Measurements from ENCODE around the gene KIF15. TPM values are rescaled to one million over a fixed set of nuclear protein-coding genes. Genes with fewer than 3 reads are reported as not detected.
A peak's percentile ranks its signal among the peaks of the same experiment; 100 is the strongest.

Gene KIF15
- total RNA-seq, 2 experiments from 2014 or later, result 38.1 to 41.9 TPM

- Mint-ChIP-seq H3K27me3 (no peaks in the 10 kb centered on the region), H3K36me3 (ENCODE audit: low read depth) (peaks cover 67% of the 10 kb centered on the region), H3K27ac (peak within 1 kb of the TSS; percentile 85), H3K9me3 (peaks cover 66% of the 10 kb centered on the region), H3K4me3 (peak within 1 kb of the TSS; percentile 91), H3K4me1 (ENCODE audit: low read depth) (peaks cover 16% of the 10 kb centered on the region)
- TF ChIP-seq CTCF (IDR thresholded peaks at IDR 0.05), result no peak
- intact Hi-C loops (cut with micrococcal nuclease), result loop anchor here (1.0 kb wide), 1 partner anchor 17 kb away; the partner anchor contains the start of gene ZNF502
- ChIA-PET CTCF (interaction anchor here (1.0 to 1.2 kb wide), 2 partner anchors 18 to 104 kb away, joined by 3 to 9 read pairs; partner anchors contain the start of gene ZNF502), POLR2A (interaction anchor here (0.6 to 1.6 kb wide), 7 partner anchors 10 to 44 kb away, joined by 3 to 8 read pairs (median 4); partner anchors contain the start of genes KIAA1143, KIF15 and ZNF502)
- ATAC-seq (peak; percentile 99), DNase-seq (peak; percentile 96)
Measured at GRCh38 chr3:44729384-44729910, 32.1 kb upstream of the KIF15 start, which contains the start of gene ZNF501. TSS of gene ZNF501 (plus strand) at chr3:44729635. CDS start at chr3:44734422, 4,787 bp downstream.

GRCh38 chr3:44734646-44735168 is 26.9 kb upstream of the KIF15 start:
- Mint-ChIP-seq H3K27me3 (no peaks in the 10 kb centered on the region), H3K36me3 (ENCODE audit: low read depth) (peaks cover 65% of the 10 kb centered on the region), H3K9me3 (peaks cover 70% of the 10 kb centered on the region), H3K4me1 (ENCODE audit: low read depth) (peaks cover 9% of the 10 kb centered on the region), H3K27ac (no peak overlapping the region), H3K4me3 (no peak overlapping the region)
- POLR2A ChIA-PET, result no interaction called here
- no peak for DNase-seq
- no peak for TF ChIP-seq CTCF (IDR thresholded peaks at IDR 0.05)
- CTCF ChIA-PET, result no interaction called here
- intact Hi-C loops (cut with micrococcal nuclease), result no loop called here
- no peak for ATAC-seq

GRCh38 chr3:44761101-44761423 is 532 bp upstream of the KIF15 start:
- intact Hi-C loops (cut with micrococcal nuclease), result no loop called here
- H3K36me3 Mint-ChIP-seq (ENCODE audit: low read depth), result peaks cover 72% of the 10 kb centered on the region
- H3K4me1 Mint-ChIP-seq (ENCODE audit: low read depth), result peaks cover 27% of the 10 kb centered on the region
- no peaks in the 10 kb centered on the region for H3K27me3 Mint-ChIP-seq
- H3K27ac Mint-ChIP-seq, result peak overlapping the region; percentile 92
- ATAC-seq, result no peak
- CTCF ChIA-PET, result interaction anchor here (1.0 to 2.5 kb wide), 3 partner anchors 11 to 153 kb away, joined by 3 to 9 read pairs (median 7); no protein-coding TSS in a partner anchor
- no peak for DNase-seq
- H3K9me3 Mint-ChIP-seq, result peaks cover 21% of the 10 kb centered on the region
- H3K4me3 Mint-ChIP-seq, result peak overlapping the region; percentile 96
- POLR2A ChIA-PET, result interaction anchor here (1.0 to 2.5 kb wide), 9 partner anchors 23 to 250 kb away, joined by 3 to 10 read pairs (median 5); partner anchors contain the start of genes EXOSC7, ZDHHC3, ZKSCAN7 and ZNF197
- TF ChIP-seq CTCF (IDR thresholded peaks at IDR 0.05), result no peak

GRCh38 chr3:44762170-44762677 is 630 bp downstream of the KIF15 start:
- intact Hi-C loops (cut with micrococcal nuclease), result no loop called here
- POLR2A ChIA-PET, result interaction anchor here (0.5 to 2.5 kb wide), 20 partner anchors 8 to 703 kb away, joined by 3 to 10 read pairs (median 4); partner anchors contain the start of genes ZKSCAN7, ZNF197, ZNF501 and ZNF502
- H3K9me3 Mint-ChIP-seq, result peaks cover 21% of the 10 kb centered on the region
- DNase-seq (no peak), ATAC-seq (no peak)
- H3K27me3 Mint-ChIP-seq, result no peaks in the 10 kb centered on the region
- H3K4me1 Mint-ChIP-seq (ENCODE audit: low read depth), result peaks cover 25% of the 10 kb centered on the region
- H3K36me3 Mint-ChIP-seq (ENCODE audit: low read depth), result peaks cover 69% of the 10 kb centered on the region
- H3K27ac Mint-ChIP-seq, result peak overlapping the region; percentile 92
- peak overlapping the region; percentile 96 for H3K4me3 Mint-ChIP-seq
- TF ChIP-seq CTCF (IDR thresholded peaks at IDR 0.05), result no peak
- CTCF ChIA-PET, result interaction anchor here (0.6 to 2.5 kb wide), 4 partner anchors 10 to 1657 kb away, joined by 3 to 9 read pairs (median 5); no protein-coding TSS in a partner anchor

All from activated CD8-positive, alpha-beta T cell treated with anti-CD3 and anti-CD28 coated beads for 36 hours (primary cell).